ENCODE results near the gene CCZ1.
"Not testable (repeated sequence)": the region's sequence is repeated elsewhere in the genome, so short reads cannot be mapped to it uniquely, and the experiment has no call there.

The CCZ1 gene

DNA sequence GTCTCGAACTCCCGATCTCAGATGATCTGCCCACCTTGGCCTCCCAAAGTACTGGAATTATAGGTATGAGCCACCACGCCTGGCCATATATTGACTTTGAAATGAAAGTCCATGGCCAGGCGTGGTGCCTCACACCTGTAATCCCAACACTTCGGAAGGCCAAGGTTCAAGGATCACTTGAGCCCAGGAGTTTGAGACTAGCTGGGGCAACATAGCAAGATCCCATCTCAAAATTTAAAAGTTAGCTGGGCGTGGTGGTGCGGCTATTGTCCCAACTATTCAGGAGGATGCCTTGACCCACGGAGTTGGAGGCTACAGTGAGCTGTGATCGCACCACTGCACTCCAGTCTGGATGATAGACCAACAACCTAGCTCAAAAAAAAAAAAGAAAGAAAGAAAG, 6.0 kb upstream of the CCZ1 start:
- no peaks in the 10 kb centered on the region for H3K36me3 ChIP-seq (replicated peaks)
- TF ChIP-seq, protein P1, sequence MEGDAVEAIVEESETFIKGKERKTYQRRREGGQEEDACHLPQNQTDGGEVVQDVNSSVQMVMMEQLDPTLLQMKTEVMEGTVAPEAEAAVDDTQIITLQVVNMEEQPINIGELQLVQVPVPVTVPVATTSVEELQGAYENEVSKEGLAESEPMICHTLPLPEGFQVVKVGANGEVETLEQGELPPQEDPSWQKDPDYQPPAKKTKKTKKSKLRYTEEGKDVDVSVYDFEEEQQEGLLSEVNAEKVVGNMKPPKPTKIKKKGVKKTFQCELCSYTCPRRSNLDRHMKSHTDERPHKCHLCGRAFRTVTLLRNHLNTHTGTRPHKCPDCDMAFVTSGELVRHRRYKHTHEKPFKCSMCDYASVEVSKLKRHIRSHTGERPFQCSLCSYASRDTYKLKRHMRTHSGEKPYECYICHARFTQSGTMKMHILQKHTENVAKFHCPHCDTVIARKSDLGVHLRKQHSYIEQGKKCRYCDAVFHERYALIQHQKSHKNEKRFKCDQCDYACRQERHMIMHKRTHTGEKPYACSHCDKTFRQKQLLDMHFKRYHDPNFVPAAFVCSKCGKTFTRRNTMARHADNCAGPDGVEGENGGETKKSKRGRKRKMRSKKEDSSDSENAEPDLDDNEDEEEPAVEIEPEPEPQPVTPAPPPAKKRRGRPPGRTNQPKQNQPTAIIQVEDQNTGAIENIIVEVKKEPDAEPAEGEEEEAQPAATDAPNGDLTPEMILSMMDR (IDR thresholded peaks at IDR 0.05; ENCODE audit: low read depth, low read length, missing control alignments), result no peak
- DNase-seq, result no peak
- H3K27me3 ChIP-seq (replicated peaks), result no peaks in the 10 kb centered on the region
- H3K27ac ChIP-seq, result no peak overlapping the region
- in situ Hi-C loops (cut with HindIII; ENCODE audit: low pct_ligation_motif_present, low sequenced_read_pairs), result no loop called here
- H3K4me3 ChIP-seq (ENCODE audit: low read depth, low read length), result no peak overlapping the region

DNA sequence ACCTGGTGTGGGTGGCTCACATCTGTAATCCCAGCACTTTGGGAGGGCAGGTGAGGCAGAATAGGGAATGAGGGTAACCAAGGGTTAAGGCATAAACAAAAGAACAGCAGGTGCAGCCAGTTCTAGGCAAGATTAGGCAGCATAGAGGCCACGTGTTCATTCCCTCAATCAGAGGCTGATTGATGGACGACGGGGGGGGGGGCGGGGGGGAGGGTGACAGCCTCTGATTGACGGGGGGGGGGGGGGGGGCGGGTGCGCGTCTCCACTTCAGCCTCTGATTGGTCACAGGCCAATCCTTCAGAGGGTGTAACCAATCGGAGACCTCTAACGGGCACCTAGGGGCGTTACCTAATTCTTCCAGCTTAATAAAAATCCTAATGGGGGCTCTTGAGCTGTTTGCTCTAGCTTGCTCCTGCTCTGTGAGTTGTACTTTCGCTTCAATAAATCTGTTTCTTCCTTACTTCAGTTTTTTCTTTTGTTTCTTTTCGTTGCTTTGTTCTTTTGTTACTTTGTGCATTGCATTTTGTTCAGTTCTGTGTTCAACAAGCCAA, 1.1 kb upstream of the CCZ1 start:
- DNase-seq; H3K27me3 ChIP-seq (replicated peaks); H3K27ac ChIP-seq; H3K4me3 ChIP-seq (ENCODE audit: low read depth, low read length); H3K36me3 ChIP-seq (replicated peaks); in situ Hi-C loops (cut with HindIII; ENCODE audit: low pct_ligation_motif_present, low sequenced_read_pairs): not testable (repeated sequence)

DNA sequence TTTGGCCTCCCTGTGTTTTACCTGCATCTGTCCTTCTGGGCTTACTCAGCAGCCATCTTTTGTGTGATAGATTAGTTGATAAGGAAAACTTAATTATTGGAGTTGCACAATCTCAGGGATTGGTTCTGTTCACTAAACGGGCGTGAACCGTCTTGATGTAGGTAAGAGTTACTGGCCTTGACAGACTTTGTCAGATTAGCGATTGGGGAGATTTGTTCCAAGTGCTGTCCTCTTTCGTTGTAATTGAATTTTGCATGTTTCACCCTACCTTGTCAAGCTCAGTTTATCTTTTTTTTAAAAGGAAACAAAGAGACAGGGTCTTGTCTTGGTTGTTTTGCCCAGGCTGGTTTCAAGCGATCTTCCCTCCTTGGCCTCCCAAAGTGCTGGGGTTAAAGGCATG, 4.5 kb downstream of the CCZ1 start:
- DNase-seq; H3K36me3 ChIP-seq (replicated peaks); H3K27ac ChIP-seq; in situ Hi-C loops (cut with HindIII; ENCODE audit: low pct_ligation_motif_present, low sequenced_read_pairs); H3K4me3 ChIP-seq (ENCODE audit: low read depth, low read length); H3K27me3 ChIP-seq (replicated peaks): not testable (repeated sequence)

DNA sequence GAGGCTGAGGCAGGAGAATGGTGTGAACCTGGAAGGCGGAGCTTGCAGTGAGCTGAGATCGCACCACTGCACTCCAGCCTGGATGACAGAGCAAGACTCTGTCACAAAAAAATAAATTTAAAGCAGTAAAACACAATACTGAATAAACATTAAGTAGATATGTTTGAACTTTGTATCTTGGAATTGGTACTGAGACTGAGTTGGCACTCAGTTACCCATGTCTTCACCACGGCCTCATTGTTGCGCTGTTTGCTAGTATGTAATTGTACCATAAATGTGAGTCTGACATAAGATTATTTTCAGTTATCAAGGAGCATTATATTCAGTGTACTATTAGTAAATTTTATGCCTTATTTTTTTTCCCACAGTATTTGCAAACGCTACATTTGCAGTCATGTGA, 6.2 kb downstream of the CCZ1 start:
- H3K27me3 ChIP-seq (replicated peaks); H3K27ac ChIP-seq; DNase-seq; H3K36me3 ChIP-seq (replicated peaks); H3K4me3 ChIP-seq (ENCODE audit: low read depth, low read length); in situ Hi-C loops (cut with HindIII; ENCODE audit: low pct_ligation_motif_present, low sequenced_read_pairs): not testable (repeated sequence)

DNA sequence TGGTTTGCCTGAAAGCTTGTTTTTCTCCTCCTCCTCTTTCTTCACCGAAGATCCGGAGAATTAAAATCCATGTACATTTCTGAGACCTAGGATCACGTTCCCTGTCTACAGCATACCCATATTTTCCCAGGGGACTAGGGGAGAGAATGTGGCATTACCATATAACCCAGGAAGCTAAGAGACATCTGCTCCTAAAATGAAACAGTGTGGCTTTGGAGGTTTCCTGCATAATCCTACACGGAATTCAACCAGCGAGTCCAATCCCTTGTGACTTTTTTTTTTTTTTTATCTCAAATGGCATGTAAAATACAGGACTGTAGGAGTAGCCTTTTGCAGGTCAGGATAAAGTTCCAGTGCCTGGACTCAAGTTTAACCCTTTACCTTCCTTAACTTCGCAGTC, 10.3 kb downstream of the CCZ1 start:
- H3K27me3 ChIP-seq (replicated peaks); H3K36me3 ChIP-seq (replicated peaks); H3K27ac ChIP-seq; in situ Hi-C loops (cut with HindIII; ENCODE audit: low pct_ligation_motif_present, low sequenced_read_pairs); H3K4me3 ChIP-seq (ENCODE audit: low read depth, low read length); DNase-seq: not testable (repeated sequence)

DNA sequence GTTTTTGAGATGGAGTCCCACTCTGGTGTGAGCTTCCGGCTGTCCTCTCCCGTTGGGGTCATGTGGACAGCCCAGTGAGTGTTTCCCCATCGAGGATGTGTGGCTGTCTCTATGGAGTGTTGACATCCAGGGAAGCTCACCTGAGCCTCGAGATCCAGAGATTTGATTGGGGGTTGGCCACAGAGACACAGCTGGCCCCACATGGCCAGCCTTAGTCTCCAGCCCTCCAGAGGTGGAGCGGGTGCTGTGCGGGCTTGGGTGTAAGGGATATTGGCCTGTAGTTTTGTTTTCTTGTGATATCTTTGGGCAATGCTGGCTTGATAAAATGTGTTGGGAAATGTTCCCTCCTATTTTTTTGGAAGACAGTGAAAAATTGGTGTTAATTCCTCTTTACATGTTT, 18.0 kb downstream of the CCZ1 start:
- H3K4me3 ChIP-seq (ENCODE audit: low read depth, low read length); H3K27ac ChIP-seq; H3K36me3 ChIP-seq (replicated peaks); in situ Hi-C loops (cut with HindIII; ENCODE audit: low pct_ligation_motif_present, low sequenced_read_pairs); H3K27me3 ChIP-seq (replicated peaks); DNase-seq: not testable (repeated sequence)

DNA sequence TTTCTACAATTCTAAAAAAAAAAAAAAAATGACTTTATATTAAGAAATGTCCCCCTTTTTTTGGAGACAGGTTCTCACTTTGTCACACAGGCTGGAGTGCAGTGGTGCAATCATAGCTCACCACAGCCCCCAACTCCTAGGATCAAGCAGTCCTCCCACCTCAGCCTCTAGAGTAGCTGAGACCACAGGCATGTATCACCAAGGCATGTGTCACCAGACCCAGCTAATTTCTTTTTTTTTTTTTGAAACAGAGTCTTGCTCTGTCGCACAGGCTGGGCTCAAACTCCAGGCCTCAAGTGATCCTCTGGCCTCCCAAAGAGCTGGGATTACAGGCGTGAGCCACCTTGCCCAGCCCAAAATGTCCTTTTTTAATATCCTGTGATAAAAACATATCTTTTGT, 25.6 kb downstream of the CCZ1 start:
- in situ Hi-C loops (cut with HindIII; ENCODE audit: low pct_ligation_motif_present, low sequenced_read_pairs); H3K27ac ChIP-seq; DNase-seq; H3K4me3 ChIP-seq (ENCODE audit: low read depth, low read length); H3K27me3 ChIP-seq (replicated peaks); H3K36me3 ChIP-seq (replicated peaks): not testable (repeated sequence)

DNA sequence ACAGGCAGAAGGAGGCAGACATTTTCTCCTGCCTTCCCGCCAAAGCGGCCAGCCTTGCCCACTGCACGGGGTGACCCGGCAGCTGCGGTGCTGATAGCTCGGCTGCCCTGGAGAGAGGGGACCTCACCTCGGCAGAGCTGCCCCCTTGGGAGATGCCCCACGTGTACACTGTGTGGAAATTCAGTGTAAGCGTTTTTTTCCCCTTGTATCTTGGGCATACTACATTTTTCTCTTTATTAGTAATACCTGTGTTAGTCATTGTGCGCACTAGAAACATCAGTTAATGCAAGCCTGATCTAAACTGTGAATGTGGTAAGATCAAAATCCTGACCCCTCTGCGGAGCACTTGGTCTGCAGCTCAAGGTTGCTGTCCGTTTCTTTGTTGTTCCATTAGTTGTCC, 26.1 kb downstream of the CCZ1 start:
- H3K4me3 ChIP-seq (ENCODE audit: low read depth, low read length); H3K36me3 ChIP-seq (replicated peaks); DNase-seq; H3K27ac ChIP-seq; in situ Hi-C loops (cut with HindIII; ENCODE audit: low pct_ligation_motif_present, low sequenced_read_pairs); H3K27me3 ChIP-seq (replicated peaks): not testable (repeated sequence)

DNA sequence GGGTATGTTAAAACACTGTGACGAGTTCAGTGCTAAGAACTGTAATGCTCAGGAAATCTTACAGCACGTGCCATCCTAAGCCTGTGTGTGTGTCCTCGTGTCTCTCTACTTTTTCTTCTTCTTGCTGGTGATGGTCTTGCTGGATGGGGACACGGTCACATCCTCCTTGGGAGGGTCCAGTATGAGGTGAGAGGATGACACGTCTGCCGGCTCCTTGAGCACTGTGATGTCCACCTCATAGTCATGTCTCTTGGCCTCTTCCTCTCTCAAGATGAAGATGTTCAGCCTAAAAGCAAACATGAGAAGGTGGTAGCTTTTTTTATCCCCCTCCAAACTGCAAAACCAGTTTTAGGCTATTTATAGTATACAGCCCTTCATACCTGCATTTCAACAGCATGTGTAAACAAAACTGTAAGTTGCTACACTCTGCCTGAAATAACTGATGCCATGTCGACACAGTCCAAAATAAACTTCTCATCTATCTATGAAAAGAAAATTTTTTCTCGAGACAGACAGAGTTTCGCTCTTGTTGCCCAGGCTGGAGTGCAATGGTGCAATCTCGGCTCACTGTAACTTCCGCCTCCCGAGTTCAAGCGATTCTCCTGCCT, 27.8 kb downstream of the CCZ1 start:
- in situ Hi-C loops (cut with HindIII; ENCODE audit: low pct_ligation_motif_present, low sequenced_read_pairs); H3K27ac ChIP-seq; H3K27me3 ChIP-seq (replicated peaks); DNase-seq; H3K4me3 ChIP-seq (ENCODE audit: low read depth, low read length); H3K36me3 ChIP-seq (replicated peaks): not testable (repeated sequence)

DNA sequence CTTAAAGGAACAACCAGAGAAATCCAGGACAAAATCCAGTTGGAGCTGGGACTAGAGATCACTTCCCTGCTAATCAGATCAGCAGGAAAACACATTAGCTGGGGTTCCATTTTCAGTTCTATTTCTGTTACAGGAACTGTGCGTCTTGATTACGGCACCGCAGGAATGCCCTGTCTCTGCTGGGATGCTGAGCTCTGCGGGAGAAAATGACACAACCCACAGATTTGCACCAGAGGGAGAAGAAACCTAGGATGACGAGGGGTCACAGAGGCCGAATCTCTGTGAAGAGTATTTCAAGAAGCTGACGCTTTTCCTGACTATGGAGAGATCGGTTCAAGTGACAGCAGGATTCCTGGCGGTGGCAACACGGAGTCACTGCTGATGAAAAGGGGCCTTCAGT, 31.8 kb downstream of the CCZ1 start:
- in situ Hi-C loops (cut with HindIII; ENCODE audit: low pct_ligation_motif_present, low sequenced_read_pairs); H3K27ac ChIP-seq; DNase-seq; H3K27me3 ChIP-seq (replicated peaks); H3K4me3 ChIP-seq (ENCODE audit: low read depth, low read length); H3K36me3 ChIP-seq (replicated peaks): not testable (repeated sequence)

DNA sequence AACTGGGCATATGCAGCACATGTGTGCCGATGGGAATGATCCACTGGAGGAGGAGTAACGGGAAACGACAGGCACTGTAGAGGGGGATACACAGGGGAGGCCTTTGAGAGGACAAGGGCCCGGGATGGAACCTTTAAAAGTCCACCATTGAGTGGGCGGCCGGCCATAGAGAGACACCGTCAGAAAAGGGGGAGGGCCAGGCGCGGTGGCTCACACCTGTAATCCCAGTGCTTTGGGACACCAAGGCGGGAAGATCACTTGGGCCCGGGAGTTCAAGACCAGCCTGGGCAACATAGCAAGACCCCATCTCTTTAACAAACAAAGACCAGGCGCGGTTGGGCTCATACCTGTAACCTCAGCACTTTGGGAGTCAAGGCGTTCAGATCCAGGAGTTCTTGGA, 32.7 kb downstream of the CCZ1 start:
- in situ Hi-C loops (cut with HindIII; ENCODE audit: low pct_ligation_motif_present, low sequenced_read_pairs); DNase-seq; H3K4me3 ChIP-seq (ENCODE audit: low read depth, low read length); H3K27me3 ChIP-seq (replicated peaks); H3K36me3 ChIP-seq (replicated peaks): not testable (repeated sequence)
- H3K27ac ChIP-seq, result peak overlapping the region; percentile 19

DNA sequence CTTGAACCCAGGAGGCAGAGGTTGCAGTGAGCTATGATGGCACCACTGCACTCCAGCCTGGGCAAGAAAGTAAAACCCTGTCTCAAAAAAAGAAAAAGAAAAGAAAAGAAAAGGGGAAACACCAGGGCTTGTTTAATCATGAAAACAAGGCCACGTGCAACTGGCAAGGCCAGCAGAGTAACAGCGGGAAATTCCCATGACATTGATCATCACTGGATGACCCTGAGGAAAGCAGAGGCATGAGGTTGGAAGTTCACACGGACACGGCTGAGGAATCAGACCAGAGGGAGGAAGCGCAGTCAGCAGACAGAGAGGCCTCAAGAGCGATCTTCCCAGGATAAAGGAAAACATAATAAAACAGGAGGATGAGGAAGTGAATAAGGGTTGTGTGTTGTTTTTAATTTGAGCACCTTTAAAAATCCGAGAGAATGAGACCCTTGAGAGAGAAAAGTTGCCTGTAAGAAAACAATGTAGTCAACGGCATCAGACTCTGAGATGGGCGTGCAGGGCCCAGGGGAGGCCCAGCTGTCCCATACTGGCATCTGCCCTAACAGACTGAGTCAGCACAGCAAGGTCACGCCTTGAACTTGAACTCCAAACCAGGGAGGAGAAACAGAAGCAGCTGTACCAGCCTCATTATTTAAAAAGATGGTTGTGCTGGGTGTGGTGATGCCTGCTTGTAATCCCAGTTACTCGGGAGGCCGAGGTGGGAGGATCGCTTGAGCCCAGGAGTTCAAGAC, 33.5 kb downstream of the CCZ1 start:
- in situ Hi-C loops (cut with HindIII; ENCODE audit: low pct_ligation_motif_present, low sequenced_read_pairs); H3K27me3 ChIP-seq (replicated peaks); H3K4me3 ChIP-seq (ENCODE audit: low read depth, low read length); H3K36me3 ChIP-seq (replicated peaks): not testable (repeated sequence)
- peak overlapping the region; percentile 33 for H3K27ac ChIP-seq
- DNase-seq, result peak; percentile 90

DNA sequence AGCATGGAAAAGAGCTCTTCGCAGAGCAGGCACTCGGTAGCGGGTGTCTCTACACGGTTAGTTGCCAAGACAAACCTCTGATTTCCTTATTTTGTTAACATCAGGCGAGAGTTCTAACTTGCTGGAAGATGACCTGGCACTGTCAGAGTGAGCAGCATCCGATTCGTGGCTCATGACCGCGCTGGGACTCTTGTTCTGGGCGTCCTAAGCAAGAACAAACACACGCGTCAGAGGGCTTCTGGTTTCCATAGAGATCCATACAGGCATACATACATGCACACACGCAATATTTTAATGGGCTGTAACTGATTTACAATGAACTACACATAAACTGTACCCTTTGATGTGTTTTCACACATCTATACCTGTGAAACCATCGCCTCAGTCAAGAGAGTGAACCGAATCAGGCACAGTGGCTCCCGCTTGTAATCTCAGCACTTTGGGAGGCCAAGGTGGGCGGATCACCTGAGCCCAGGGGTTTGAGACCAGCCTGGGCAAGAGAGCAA, 36.5 kb downstream of the CCZ1 start:
- DNase-seq; H3K4me3 ChIP-seq (ENCODE audit: low read depth, low read length); H3K27me3 ChIP-seq (replicated peaks); H3K27ac ChIP-seq; H3K36me3 ChIP-seq (replicated peaks); in situ Hi-C loops (cut with HindIII; ENCODE audit: low pct_ligation_motif_present, low sequenced_read_pairs): not testable (repeated sequence)

DNA sequence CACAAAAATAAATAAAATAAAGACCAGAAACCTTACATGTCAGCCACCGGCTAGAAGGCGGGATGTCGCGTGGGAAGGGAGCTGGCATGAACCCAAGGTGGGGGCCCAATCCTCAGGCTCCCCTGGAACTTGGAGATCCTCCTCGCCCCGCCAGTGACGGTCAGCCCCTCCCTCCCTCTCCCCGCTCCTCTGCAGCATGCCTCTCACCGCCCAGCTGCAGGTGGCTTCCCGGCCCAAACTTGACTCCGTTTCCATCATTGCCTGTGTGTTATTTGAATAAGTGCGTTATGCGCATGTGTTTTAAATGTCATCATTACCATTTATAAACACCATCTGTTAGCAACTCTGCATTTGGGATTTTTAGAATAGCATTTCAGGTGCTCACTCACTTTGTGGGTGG, 64.7 kb downstream of the CCZ1 start:
- H3K4me3 ChIP-seq (ENCODE audit: low read depth, low read length); H3K36me3 ChIP-seq (replicated peaks); H3K27me3 ChIP-seq (replicated peaks); DNase-seq; in situ Hi-C loops (cut with HindIII; ENCODE audit: low pct_ligation_motif_present, low sequenced_read_pairs); H3K27ac ChIP-seq: not testable (repeated sequence)
